Activated T-cell treated with anti-CD3 and anti-CD28 coated beads for 1 hour (primary cell): ENCODE data around the gene BEGAIN.

ENCODE experiments used
- DNase-seq: peaks from one replicate; pipeline ENCODE4 v3.0.0-alpha.2; 2020; ENCODE audit warnings: low read depth

BEGAIN gene

GRCh38 chr14:100536721-100537445, 50.3 kb downstream of the BEGAIN start:
- no peak for DNase-seq

- DNase-seq: no peak
Observed at GRCh38 chr14:100536121-100536510, 51.1 kb downstream of the BEGAIN start.

GRCh38 chr14:100535287-100536120, 51.7 kb downstream of the BEGAIN start:
- no peak for DNase-seq

- no peak for DNase-seq
Observed at GRCh38 chr14:100534528-100535286, 52.5 kb downstream of the BEGAIN start.

GRCh38 chr14:100533656-100534485, 53.3 kb downstream of the BEGAIN start:
- DNase-seq: no peak

GRCh38 chr14:100532906-100533655, 54.1 kb downstream of the BEGAIN start:
- DNase-seq: no peak

GRCh38 chr14:100532154-100532861, 54.9 kb downstream of the BEGAIN start:
- DNase-seq: no peak

- no peak for DNase-seq
Observed at GRCh38 chr14:100531152-100532121, 55.8 kb downstream of the BEGAIN start.

GRCh38 chr14:100530270-100531072, 56.7 kb downstream of the BEGAIN start:
- DNase-seq: no peak

- no peak for DNase-seq
Observed at GRCh38 chr14:100529561-100530031, 57.6 kb downstream of the BEGAIN start.

GRCh38 chr14:100528962-100529560, 58.2 kb downstream of the BEGAIN start:
- no peak for DNase-seq

GRCh38 chr14:100526632-100527031, 60.6 kb downstream of the BEGAIN start:
- no peak for DNase-seq

- no peak for DNase-seq
Observed at GRCh38 chr14:100526057-100526456, 61.2 kb downstream of the BEGAIN start.

GRCh38 chr14:100525615-100526014, 61.6 kb downstream of the BEGAIN start:
- DNase-seq: no peak

- no peak for DNase-seq
Observed at GRCh38 chr14:100524933-100525243, 62.3 kb downstream of the BEGAIN start.

- DNase-seq: no peak
Observed at GRCh38 chr14:100524233-100524932, 62.8 kb downstream of the BEGAIN start.

- DNase-seq: no peak
Observed at GRCh38 chr14:100523843-100524169, 63.4 kb downstream of the BEGAIN start.
